ENCODE measurements around the gene CSF2RB.
A peak's percentile ranks its signal among the peaks of the same experiment; 100 is the strongest.
"Not testable (repeated sequence)": the region's sequence is repeated elsewhere in the genome, so short reads cannot be mapped to it uniquely, and the experiment has no call there.

The CSF2RB gene

DNA sequence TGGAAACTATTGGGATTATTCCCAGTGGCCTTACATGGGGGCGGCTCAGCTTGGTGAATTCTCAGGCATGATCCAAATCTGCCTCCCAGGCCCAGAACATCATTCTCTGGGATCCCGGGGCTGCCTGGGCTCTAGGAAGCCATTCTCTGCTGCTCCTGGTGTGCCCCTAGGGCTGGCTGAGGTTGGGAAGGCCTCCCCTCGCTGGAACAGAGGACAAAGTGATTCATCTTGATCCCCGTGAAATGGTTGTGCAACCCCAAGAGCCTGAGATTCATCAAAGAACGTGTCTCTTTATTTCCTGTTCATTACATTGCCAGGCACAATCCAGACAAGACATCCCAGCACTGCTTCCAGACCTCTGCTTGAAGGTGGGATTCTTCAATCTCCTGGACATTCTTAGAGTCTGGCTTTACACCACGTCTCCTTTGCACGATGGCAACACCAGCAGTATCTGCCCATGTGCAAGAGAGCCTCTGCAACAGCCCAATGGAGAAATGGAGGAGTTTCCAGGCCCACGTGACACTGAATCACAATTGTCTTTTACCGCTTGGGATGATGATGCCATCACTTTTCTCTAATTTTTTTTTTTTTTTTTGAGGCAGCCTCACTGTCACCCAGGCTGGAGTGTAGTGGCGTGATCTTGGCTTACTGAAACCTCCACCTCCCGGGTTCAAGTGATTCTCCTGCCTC, 53.6 kb downstream of the CSF2RB start:
- DNase-seq (ENCODE audit: low read depth in 3 of 3): no peak

DNA sequence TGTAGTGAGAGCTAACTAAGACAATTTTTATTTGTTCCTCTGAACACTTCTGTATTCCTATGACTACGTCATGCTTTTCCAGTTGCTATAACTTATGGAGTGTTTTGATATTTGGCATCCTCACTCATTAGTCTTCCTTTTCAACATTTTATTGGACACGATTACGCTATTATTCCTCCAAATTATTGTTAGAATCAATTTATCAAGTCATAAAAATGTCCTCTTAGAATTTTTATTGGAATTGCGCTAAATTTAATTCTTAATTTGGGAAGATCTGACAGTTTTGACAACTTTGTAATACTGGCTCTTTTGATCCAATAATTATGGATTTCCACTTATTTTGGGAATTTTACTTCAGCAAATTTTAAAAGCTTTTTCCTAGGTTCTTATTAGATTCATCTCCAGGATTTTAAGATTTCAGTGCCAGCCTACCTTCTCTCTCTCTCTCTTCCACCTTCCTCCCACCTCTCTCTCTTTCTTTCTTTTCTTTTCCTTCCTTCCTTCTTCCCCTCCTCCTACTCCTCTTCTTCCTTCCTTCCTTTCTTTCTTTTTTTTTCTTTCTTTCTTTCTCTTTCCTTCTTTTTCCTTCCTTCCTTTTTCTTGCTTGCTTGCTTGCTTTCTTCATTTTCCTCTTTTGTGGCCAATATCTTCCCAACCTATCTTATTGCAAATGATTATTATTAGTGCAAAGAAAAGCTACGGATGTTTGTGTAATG, 55.0 kb downstream of the CSF2RB start:
- DNase-seq (ENCODE audit: low read depth in 3 of 3): no peak

DNA sequence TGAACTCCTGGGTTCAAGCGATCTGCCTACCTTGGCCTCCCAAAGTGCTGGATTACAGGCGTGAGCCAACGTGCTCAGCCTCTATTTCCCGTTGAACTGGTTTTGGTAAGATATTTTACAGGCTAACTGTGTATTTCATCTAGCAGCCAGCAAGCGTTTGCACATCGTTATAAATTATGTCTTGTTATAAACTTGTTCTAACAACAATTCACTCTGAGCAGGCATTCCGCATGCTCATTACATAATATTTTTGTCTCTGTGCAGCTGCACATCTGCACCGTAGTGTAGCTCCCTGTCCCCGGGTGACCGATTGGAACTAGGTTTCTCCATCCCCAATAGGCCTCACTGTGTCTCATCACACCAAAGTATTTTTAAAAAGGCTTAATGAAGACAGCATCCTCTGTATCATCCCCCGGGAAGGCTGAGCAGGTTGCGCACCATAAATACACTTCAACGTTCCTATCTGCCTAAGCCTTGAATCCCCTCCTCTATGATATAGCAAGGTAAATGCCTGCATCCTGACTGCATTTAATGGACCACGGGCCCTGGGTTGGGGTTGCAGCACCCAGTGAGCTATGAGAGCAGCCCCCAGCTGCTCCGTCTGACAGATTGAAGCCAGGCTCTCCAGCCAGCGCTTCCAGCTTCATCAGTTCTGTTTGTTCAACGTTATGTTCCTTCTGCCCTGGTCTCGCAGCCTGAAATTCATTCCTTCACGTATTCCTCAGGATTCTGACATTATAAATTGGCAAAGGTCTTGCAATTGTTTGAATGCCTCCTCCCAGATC, 58.1 kb downstream of the CSF2RB start:
- DNase-seq (ENCODE audit: low read depth in 3 of 3): no peak

DNA sequence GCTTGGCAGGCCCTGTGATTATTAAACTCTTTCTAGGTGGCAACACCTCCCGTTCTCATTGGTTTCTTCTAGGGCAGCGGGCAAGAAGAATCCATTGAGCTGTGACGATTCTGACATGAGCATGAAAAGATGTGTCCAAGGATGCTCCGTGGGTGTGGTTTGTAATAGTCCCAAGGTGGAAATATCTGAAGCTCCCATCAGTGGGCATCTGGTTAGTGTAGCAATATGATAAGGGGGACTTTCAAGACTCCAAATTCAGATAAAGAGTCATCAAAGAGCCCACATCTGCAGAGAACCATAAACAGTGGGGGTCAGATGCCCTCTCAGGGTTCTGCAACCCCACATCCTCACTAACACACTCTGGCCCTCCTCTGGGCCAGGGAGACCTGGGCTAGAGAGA, 63.2 kb downstream of the CSF2RB start:
- DNase-seq (ENCODE audit: low read depth in 3 of 3): no peak

DNA sequence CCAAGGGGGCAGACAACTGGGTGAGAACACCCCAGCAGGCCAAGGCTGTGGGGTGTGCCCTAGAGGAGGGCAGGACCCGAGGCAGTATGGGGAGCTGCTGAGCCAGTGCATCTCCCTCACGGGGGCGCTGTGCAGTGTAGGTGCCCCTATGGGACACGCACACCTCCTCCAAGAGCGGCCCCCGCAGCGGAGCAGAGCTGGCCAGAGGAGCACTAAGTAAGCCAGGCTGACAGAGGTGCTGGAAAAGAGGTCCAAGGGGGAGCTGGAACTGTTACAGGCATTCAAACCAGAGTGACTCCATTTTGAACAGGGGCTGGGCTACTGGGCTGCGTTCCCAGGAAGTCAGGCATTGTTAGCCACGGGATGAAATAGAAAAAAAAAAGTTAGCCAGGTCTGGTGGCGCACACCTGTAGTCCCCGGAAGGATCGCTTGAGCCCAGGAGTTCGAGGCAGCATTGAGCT, 64.0 kb downstream of the CSF2RB start:
- peak; percentile 57 to 80 (median 58) for DNase-seq (ENCODE audit: low read depth in 3 of 3)

DNA sequence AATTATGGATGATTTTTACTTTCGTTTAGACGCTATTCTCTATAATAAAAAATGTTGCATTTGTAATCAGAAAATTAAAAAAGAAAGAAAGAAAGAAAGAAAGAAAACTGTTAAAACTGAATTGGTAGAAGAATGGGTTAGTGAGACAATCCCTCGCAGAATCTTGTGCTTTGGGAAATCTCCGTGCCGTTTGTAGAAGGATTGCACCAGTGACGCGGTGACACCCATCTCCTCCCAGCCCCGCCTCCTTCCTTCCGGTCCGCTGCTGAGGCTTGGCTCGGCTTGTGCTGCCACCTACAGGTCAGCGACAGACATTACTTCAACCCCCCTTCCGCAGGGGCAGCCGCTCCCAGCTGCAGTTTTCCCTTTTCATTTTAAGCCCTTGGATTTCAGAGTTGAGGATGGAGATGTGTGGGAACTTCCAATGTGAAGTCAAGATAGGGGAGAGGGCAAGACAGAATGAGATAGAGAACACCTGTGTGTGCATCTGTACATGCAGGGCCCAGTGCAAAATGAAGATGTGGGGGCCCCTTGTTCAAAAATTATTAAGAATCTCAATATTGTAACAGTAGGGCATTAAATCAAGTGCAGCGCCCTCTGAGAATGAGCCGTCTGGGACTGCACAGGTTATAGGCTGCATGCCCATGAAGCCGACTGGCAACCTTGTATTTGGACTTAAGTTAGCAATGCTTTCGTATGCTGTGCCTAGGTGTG, 64.7 kb downstream of the CSF2RB start:
- DNase-seq (ENCODE audit: low read depth in 3 of 3): peak; percentile 82 to 87 (median 82)

DNA sequence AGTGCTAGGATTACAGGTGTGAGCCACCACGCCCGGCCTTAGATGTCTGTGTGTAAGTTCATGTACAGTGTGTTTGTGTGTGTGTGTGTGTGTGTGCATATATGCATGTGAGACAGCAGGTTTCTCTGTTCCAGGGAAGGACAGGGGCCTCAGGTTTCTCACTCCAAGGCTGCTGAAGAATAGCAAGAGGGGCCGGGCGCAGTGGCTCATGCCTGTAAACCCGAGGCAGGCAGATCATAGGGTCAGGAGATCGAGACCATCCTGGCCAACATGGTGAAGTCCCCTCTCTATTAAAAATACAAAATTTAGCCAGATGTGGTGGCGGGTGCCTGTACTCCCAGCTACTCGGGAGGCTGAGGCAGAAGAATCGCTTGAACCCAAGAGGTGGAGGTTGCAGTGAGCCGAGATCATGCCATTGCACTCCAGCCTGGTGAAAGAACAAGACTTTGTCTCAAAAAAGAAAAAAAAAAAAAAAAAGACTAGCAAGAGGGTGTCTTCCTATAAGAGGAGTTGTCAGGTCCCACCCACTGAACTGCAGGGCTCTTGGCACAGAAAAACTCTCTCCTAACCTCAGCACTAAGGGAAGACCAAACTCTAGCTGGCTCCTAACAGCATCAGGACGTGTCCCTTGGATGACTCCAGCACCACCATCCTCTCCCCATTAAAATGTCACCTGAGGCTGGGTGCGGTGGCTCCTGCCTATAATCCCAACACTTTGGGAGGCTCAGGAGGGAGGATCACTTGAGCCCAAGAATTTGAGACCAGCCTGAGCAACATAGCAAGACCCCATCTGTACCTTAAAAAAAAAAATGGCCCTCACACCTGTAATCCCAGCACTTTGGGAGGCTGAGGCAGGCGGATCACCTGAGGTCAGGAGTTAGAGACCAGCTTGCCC, 65.8 kb downstream of the CSF2RB start:
- DNase-seq (ENCODE audit: low read depth in 3 of 3): no peak

DNA sequence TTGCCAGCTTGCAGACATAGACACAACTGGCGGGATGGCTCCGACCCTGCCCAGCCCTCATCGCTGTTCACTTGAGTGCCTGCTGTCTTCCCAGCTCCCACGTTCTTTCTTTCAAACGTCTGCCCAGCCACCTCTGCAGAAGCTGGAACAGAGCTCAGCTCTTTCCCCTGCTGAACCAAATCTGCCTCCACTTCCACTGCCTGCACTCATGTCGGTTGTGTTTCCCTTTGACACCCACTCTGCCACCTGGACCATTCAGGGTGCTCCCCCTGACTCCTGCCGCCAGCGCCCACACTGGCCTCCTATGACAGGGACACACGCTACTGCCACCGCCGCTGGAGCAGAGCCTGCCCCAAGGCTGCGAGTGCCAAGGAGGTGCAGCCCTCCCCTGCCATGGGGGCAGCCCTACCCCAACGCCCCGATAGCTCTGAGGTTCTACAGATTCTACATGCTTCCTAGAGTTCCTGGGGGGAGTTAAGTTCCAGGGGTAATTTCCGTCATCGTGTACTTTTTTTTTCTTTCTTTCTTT, 67.9 kb downstream of the CSF2RB start:
- DNase-seq (ENCODE audit: low read depth in 3 of 3): no peak

DNA sequence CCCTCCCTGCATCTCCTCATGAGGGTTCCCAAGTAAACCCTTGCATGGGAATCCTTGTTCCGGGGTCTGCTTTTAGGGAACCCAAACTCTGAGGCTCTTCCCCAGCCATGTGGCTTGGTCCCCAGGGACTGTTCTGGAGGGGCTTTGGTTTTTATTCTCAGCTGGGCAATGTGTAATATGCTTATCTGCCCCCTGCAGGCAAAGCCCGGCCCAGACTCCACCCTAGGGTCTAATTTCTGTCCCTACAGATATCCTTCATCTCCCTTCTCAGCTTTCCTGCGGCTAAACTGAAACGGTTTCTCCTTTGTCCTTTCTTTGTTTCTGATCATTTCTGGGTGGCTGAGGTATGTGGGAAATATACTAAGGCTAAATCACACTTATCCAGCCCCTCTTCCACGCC, 68.7 kb downstream of the CSF2RB start:
- DNase-seq (ENCODE audit: low read depth in 3 of 3): no peak

DNA sequence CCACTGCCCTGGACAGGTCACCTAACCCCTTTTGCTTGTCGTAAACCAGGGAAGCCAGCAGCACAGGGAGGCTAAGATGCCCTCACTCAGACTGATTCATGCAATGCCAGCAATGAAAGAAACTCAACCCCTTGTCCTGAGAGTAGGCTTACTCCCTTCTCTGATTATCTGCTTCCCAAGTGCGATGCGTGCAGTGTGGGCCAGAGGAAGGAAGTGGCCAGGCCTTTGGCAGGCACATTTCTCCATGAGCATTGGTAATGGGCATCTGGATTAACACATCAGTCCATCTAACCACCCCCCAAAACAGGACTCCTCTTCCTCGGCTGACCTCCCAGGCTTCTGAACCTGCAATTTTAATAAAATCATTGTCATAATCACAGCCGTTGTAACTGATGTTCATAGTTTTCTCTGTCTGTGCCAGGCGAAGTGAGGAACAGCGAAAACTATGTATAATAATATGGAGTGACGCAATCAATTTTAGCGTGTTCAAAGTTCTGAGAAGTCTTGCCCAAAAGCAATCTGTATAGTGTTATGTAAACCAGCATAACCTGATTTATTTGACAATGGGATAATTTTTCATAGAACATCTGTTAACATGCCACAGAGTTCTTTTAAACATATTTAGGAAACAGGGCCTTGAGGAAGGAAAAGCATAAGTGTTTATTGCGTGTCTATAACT, 71.9 kb downstream of the CSF2RB start:
- DNase-seq (ENCODE audit: low read depth in 3 of 3): no peak

DNA sequence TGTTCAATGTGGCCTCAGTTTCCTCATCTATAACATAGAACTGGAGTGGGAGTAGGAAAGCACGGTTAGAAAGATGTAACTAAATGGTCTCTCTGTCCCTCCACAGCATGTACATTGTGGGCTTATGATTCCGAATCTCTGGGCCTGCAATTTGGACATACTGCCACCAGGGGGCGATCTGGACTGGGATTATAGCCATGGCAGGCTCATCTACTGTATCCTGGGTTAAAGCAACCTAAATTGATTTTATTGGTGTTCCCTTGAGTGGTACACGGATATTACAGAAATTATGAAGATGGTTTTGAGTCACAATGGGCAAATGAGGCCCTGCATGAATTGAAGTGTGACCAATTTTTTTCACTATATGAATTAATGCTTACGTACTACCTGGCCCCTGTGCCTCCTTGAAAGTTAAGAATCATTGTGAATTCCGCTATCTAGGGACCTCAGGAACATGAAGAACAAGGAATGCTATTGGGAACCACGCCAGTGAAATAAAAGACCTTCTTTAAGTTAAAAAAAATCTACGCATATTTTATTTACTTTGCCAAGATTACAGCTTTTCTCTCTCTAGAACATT, 72.9 kb downstream of the CSF2RB start:
- DNase-seq (ENCODE audit: low read depth in 3 of 3): peak; percentile 9 to 67 (median 16)

DNA sequence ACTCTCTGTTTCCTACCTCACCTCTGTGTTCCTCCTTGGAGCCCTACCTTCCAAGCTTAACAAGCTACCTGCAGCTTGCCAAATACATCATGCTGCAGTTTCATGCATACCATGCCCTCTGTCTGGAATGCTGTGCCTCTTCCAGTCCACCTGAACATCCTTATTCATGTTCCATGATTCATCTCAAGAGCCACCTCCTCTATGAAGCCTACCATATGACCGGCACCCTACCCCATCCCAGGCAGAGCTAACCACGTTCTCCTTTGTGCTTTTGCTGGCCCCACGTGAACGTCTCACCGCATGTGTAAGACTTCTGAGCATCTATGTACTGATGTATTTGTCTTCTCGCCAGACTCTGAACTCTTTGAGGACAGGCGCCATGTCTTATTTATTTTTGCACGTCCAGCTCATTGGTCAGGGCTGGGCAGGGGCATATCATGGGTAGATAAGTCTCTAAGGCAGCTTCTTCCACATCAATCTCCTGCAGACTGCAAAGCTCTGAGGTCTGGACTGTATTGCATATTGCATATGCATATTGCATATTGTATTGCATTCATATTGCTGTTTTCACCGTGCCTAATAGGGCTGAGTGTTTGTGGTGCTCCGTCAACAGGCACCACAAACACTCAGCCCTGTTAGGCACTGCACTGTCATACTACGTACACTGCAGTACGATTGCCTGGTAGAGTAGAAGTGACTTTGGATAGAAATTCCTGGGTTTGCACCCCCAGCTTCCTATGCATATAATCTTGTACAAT, 74.8 kb downstream of the CSF2RB start:
- DNase-seq (ENCODE audit: low read depth in 3 of 3): no peak

DNA sequence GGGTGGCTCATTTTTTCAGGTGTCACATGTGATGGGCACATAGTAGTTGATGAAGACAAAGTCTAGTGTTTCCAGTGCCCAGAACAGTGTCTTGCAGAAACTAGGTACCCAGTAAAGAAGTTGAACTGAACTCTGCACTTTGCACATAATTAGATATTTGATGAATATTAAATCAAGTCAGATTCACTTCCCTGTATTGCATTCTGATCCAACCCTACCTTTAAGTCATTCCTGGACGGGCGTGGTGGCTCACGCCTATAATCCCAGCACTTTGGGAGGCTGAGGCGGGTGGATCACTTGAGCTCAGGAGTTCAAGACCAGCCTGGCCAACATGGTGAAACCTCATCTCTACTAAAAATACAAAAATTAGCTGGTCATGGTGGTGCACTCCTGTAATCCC, 75.6 kb downstream of the CSF2RB start:
- not testable (repeated sequence) for DNase-seq (ENCODE audit: low read depth in 3 of 3)

All from stimulated activated CD4-positive, alpha-beta T cell treated with anti-CD3 and anti-CD28 coated beads, TNF-alpha, amount 100 ng/mL, for 24 hours (primary cell).